Stimulated activated naive CD4-positive, alpha-beta T cell (primary cell): ENCODE data around the gene ARMC9.
"Not testable (repeated sequence)": the region's sequence is repeated elsewhere in the genome, so short reads cannot be mapped to it uniquely, and the experiment has no call there.

Experiments used
- DNase-seq, 6 experiments: peaks; one replicate each; lab custom pipeline; 2025; lab: John Stamatoyannopoulos, UW

The ARMC9 gene

GRCh38 chr2:231362555-231363184, 164.2 kb downstream of the ARMC9 start:
- no peak for DNase-seq

- no peak for DNase-seq
These were observed 165.6 kb downstream of the ARMC9 start for GRCh38 chr2:231364061-231364460.

GRCh38 chr2:231364961-231365810, 166.8 kb downstream of the ARMC9 start:
- no peak for DNase-seq

- DNase-seq = no peak
These were observed 168.7 kb downstream of the ARMC9 start for GRCh38 chr2:231367178-231367577.

- no peak for DNase-seq
These were observed 171.4 kb downstream of the ARMC9 start for GRCh38 chr2:231369580-231370428.

- DNase-seq = no peak
These were observed 172.0 kb downstream of the ARMC9 start for GRCh38 chr2:231370429-231370748.

- DNase-seq = no peak
These were observed 172.5 kb downstream of the ARMC9 start for GRCh38 chr2:231370749-231371429.

GRCh38 chr2:231371430-231372054, 173.1 kb downstream of the ARMC9 start:
- DNase-seq = no peak

- no peak for DNase-seq
These were observed 173.9 kb downstream of the ARMC9 start for GRCh38 chr2:231372326-231372725.

GRCh38 chr2:231373184-231373583, 174.8 kb downstream of the ARMC9 start:
- no peak for DNase-seq

GRCh38 chr2:231373786-231374349, 175.4 kb downstream of the ARMC9 start:
- DNase-seq = no peak

- DNase-seq = no peak
These were observed 176.3 kb downstream of the ARMC9 start for GRCh38 chr2:231374771-231375170.

- not testable (repeated sequence) for DNase-seq
These were observed 177.7 kb downstream of the ARMC9 start for GRCh38 chr2:231375994-231376615.

- no peak for DNase-seq
These were observed 178.4 kb downstream of the ARMC9 start for GRCh38 chr2:231376857-231377256.

- no peak for DNase-seq
These were observed 179.7 kb downstream of the ARMC9 start for GRCh38 chr2:231378026-231378722.

- no peak for DNase-seq
These were observed 181.1 kb downstream of the ARMC9 start for GRCh38 chr2:231379266-231380215.

GRCh38 chr2:231380307-231380706, 181.9 kb downstream of the ARMC9 start:
- no peak for DNase-seq

- DNase-seq = no peak
These were observed 182.8 kb downstream of the ARMC9 start for GRCh38 chr2:231380991-231381847.
